ENCODE results near the gene FNDC5. TPM values are rescaled to one million over a fixed set of nuclear protein-coding genes. Genes with fewer than 3 reads are reported as not detected.

FNDC5 gene
- total RNA-seq, 1 experiment from 2014 or later, result not detected

DNA sequence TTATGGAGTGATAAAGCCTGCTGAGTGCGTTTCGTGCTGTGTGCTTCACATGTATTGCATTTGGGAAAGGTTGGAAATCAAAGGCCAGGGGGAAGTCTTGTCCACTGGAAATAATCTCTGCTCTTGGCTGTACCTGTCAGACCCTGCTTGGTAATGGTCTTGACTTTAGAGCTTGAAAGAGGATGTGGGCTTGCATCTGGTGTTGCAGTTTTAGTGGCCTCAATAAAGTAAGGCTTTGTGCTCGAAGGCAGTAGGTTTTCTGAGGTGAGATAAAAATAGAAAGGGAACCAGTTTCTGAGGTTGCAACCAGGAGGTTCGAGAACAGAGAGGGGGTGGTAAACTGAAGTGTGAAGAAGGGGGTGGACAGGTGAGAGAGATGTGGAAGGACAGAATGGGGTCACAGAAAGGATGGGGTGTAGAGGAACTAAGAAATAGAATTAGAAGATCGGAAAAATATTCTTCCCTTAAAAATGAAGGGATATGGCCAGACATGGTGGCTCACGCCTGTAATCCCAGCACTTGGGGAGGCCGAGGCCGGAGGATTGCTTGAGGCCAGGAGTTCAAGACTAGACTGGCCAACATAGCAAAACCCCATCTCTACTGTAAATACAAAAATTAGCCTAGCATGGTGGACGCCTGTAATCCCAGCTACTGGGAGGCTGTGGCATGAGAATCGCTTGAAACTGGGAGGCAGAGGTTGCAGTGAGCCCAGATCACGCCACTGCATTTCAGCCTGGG lies 51.7 kb downstream of the FNDC5 start:
- no TSS peak for BruUV-seq (replicated peaks)
- peaks cover 3% of the 10 kb centered on the region for H3K9me3 Mint-ChIP-seq (ENCODE audit: low read depth, unreplicated experiment)
- no peaks in the 10 kb centered on the region for H3K27me3 Mint-ChIP-seq (ENCODE audit: unreplicated experiment)
- DNase-seq, result no peak
- H3K4me3 Mint-ChIP-seq (ENCODE audit: low read depth, unreplicated experiment), result peak overlapping the region; percentile 93
- TF ChIP-seq, protein P1, sequence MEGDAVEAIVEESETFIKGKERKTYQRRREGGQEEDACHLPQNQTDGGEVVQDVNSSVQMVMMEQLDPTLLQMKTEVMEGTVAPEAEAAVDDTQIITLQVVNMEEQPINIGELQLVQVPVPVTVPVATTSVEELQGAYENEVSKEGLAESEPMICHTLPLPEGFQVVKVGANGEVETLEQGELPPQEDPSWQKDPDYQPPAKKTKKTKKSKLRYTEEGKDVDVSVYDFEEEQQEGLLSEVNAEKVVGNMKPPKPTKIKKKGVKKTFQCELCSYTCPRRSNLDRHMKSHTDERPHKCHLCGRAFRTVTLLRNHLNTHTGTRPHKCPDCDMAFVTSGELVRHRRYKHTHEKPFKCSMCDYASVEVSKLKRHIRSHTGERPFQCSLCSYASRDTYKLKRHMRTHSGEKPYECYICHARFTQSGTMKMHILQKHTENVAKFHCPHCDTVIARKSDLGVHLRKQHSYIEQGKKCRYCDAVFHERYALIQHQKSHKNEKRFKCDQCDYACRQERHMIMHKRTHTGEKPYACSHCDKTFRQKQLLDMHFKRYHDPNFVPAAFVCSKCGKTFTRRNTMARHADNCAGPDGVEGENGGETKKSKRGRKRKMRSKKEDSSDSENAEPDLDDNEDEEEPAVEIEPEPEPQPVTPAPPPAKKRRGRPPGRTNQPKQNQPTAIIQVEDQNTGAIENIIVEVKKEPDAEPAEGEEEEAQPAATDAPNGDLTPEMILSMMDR (IDR thresholded peaks at IDR 0.05; ENCODE audit: unreplicated experiment), result no peak
- H3K36me3 Mint-ChIP-seq (ENCODE audit: insufficient read depth, unreplicated experiment), result peaks cover 50% of the 10 kb centered on the region
- peak overlapping the region; percentile 25 for H3K27ac Mint-ChIP-seq (ENCODE audit: unreplicated experiment)
- CTCF ChIA-PET, result no interaction called here
- peaks cover 23% of the 10 kb centered on the region for H3K4me1 Mint-ChIP-seq (ENCODE audit: low read depth, unreplicated experiment)
- intact Hi-C loops (cut with micrococcal nuclease; ENCODE audit: unreplicated experiment), result no loop called here

GRCh38 chr1:32817815-32818786 lies 52.6 kb downstream of the FNDC5 start:
- peaks cover 58% of the 10 kb centered on the region for H3K36me3 Mint-ChIP-seq (ENCODE audit: insufficient read depth, unreplicated experiment)
- intact Hi-C loops (cut with micrococcal nuclease; ENCODE audit: unreplicated experiment), result no loop called here
- H3K27me3 Mint-ChIP-seq (ENCODE audit: unreplicated experiment), result no peaks in the 10 kb centered on the region
- peak overlapping the region; percentile 89 for H3K27ac Mint-ChIP-seq (ENCODE audit: unreplicated experiment)
- CTCF ChIA-PET, result interaction anchor here (0.6 kb wide), 1 partner anchor 57 kb away, joined by 3 read pairs; no protein-coding TSS in a partner anchor
- TF ChIP-seq, protein P1 (IDR thresholded peaks at IDR 0.05; ENCODE audit: unreplicated experiment), result no peak
- H3K4me1 Mint-ChIP-seq (ENCODE audit: low read depth, unreplicated experiment), result peaks cover 32% of the 10 kb centered on the region
- peaks cover 8% of the 10 kb centered on the region for H3K9me3 Mint-ChIP-seq (ENCODE audit: low read depth, unreplicated experiment)
- BruUV-seq (replicated peaks), result TSS peak; percentile 32
- peak; percentile 79 for DNase-seq
- peak overlapping the region; percentile 93 for H3K4me3 Mint-ChIP-seq (ENCODE audit: low read depth, unreplicated experiment)

DNA sequence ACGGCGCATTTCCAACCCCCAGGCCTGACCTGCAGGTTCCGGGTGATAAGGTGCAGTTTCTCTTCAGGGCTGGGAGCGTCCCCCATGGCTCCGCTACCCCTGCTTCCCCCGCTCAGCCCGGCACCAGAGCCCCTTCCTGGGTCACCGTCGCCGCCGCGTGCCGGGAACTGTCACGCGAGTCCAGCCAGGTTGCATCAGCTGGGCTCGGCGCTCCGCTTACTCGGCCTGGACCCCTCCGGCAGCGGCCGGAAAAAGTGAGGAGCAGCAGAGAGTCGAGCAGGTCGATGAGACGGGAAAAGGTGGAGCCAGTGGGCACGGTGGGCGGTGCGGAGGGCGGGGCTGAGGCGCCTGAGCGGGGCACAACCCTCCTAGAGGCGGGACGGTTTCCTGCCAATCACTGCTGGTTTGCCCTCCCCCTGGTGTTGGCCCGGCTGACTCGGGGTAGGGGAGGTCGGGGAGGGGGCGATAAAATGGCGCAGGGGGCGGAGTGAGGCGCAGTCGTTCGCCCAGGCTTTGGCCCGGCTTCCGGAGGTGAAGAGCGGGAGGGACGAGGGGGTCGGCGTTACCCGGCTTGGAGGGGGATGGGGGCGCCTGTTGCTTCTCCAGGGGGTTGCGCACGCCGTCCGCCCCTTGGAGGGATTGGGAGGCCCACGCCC lies 53.4 kb downstream of the FNDC5 start, which contains the start of the genes S100PBP and YARS1:
Gene S100PBP (plus strand): TSS at position 495 of the 656 bp plus-strand sequence. CDS start 8,447 bp downstream, outside the sequence.
Gene YARS1 (minus strand): TSS at position 200 of the 656 bp plus-strand sequence. CDS start 114 bp downstream, at position 86.
- H3K36me3 Mint-ChIP-seq (ENCODE audit: insufficient read depth, unreplicated experiment), result peaks cover 63% of the 10 kb centered on the region
- TF ChIP-seq, protein P1 (IDR thresholded peaks at IDR 0.05; ENCODE audit: unreplicated experiment), result no peak
- H3K9me3 Mint-ChIP-seq (ENCODE audit: low read depth, unreplicated experiment), result peaks cover 8% of the 10 kb centered on the region
- peaks cover 37% of the 10 kb centered on the region for H3K4me1 Mint-ChIP-seq (ENCODE audit: low read depth, unreplicated experiment)
- intact Hi-C loops (cut with micrococcal nuclease; ENCODE audit: unreplicated experiment), result no loop called here
- H3K27me3 Mint-ChIP-seq (ENCODE audit: unreplicated experiment), result no peaks in the 10 kb centered on the region
- CTCF ChIA-PET, result interaction anchor here (0.6 kb wide), 1 partner anchor 56 kb away, joined by 3 read pairs; no protein-coding TSS in a partner anchor
- DNase-seq, result peak; percentile 100
- BruUV-seq (replicated peaks), result no TSS peak
- peak within 1 kb of the TSS; percentile 89 for H3K27ac Mint-ChIP-seq (ENCODE audit: unreplicated experiment)
- H3K4me3 Mint-ChIP-seq (ENCODE audit: low read depth, unreplicated experiment), result peak within 1 kb of the TSS; percentile 93

DNA sequence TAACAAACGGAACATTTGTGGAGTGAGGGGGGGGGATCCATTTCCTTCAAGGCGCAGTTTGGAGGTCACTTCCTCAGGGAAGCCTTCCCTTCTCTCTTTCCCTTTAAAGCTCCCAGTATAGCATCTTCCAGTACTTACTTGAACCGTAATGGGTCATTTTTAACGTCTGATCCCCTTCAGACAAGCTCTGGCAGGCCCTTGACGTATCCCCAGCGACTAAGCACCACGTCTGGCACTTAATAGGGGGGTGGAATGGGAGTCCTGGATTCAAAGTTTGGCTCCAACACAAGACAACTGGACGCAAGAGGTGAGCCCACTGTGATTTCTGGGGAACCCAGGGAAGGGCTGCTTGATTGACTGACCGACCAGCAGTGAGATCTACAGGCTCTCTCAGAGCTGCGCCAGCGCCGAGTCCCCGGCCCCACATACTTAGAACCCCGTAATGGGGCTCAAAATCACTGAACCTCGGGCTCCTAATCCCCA lies 54.0 kb downstream of the FNDC5 start:
- peaks cover 63% of the 10 kb centered on the region for H3K36me3 Mint-ChIP-seq (ENCODE audit: insufficient read depth, unreplicated experiment)
- intact Hi-C loops (cut with micrococcal nuclease; ENCODE audit: unreplicated experiment), result no loop called here
- H3K4me3 Mint-ChIP-seq (ENCODE audit: low read depth, unreplicated experiment), result peak overlapping the region; percentile 93
- TF ChIP-seq, protein P1 (IDR thresholded peaks at IDR 0.05; ENCODE audit: unreplicated experiment), result no peak
- no peaks in the 10 kb centered on the region for H3K27me3 Mint-ChIP-seq (ENCODE audit: unreplicated experiment)
- CTCF ChIA-PET, result no interaction called here
- H3K9me3 Mint-ChIP-seq (ENCODE audit: low read depth, unreplicated experiment), result peaks cover 8% of the 10 kb centered on the region
- peaks cover 37% of the 10 kb centered on the region for H3K4me1 Mint-ChIP-seq (ENCODE audit: low read depth, unreplicated experiment)
- TSS peak; percentile 65 for BruUV-seq (replicated peaks)
- no peak for DNase-seq
- H3K27ac Mint-ChIP-seq (ENCODE audit: unreplicated experiment), result peak overlapping the region; percentile 89
